Stimulated activated naive CD8-positive, alpha-beta T cell treated with anti-CD3 and anti-CD28 coated beads, Interleukin-15, amount 100 ng/mL, for 72 hours (primary cell): ENCODE measurements around the gene S1PR5.

ENCODE experiments used
- ATAC-seq: fragments of 150-1000 bp; cut with Tn5 transposase; 2 replicates; pipeline ENCODE4 v1.10.0; 2021; ENCODE audit warnings: mild to moderate bottlenecking, moderate library complexity
- DNase-seq, 2 donors: peaks; one replicate each; pipeline ENCODE4 v3.0.0; 2021 to 2022
- H3K27ac Mint-ChIP-seq, 2 donors: one replicate each; pipeline ENCODE4 v1.8.0; 2022; ENCODE audit warnings: mild to moderate bottlenecking in 2 of 2, mixed read lengths in 2 of 2, moderate library complexity in 2 of 2
- H3K27me3 Mint-ChIP-seq: one replicate; pipeline ENCODE4 v1.8.0; 2022; ENCODE audit warnings: mixed read lengths
- H3K4me1 Mint-ChIP-seq: one replicate; pipeline ENCODE4 v1.8.0; 2022; ENCODE audit warnings: mild to moderate bottlenecking, mixed read lengths
- H3K4me3 Mint-ChIP-seq, 2 donors: one replicate each; pipeline ENCODE4 v1.8.0; 2022; ENCODE audit warnings: mild to moderate bottlenecking in 2 of 2, mixed read lengths in 2 of 2, moderate library complexity in 1 of 2
- H3K9me3 Mint-ChIP-seq, 2 donors: one replicate each; pipeline ENCODE4 v1.8.0; 2022; ENCODE audit warnings: mixed read lengths in 2 of 2

The S1PR5 gene

GRCh38 chr19:10508036-10508435 is 9.2 kb downstream of the S1PR5 start:
- DNase-seq = no peak
- Mint-ChIP-seq H3K27me3 (peaks cover 15% of the 10 kb centered on the region), H3K27ac (no peak overlapping the region), H3K4me1 (peaks cover 34% of the 10 kb centered on the region), H3K9me3 (no peaks in the 10 kb centered on the region), H3K4me3 (no peak overlapping the region)
- no peak for ATAC-seq

- ATAC-seq (peak; percentile 31), DNase-seq (peak; percentile 81 to 83)
- Mint-ChIP-seq H3K4me1 (peaks cover 47% of the 10 kb centered on the region), H3K27ac (no peak overlapping the region), H3K4me3 (no peak overlapping the region), H3K9me3 (no peaks in the 10 kb centered on the region), H3K27me3 (no peaks in the 10 kb centered on the region)
Measured at GRCh38 chr19:10505583-10506229, 11.5 kb downstream of the S1PR5 start.

- peak; percentile 59 for ATAC-seq
- peaks cover 52% of the 10 kb centered on the region for H3K4me1 Mint-ChIP-seq
- H3K9me3 Mint-ChIP-seq = no peaks in the 10 kb centered on the region
Measured at GRCh38 chr19:10503002-10503789, 14.1 kb downstream of the S1PR5 start, which contains the start of gene KEAP1. Gene KEAP1 (minus strand): TSS chr19:10503356. CDS start chr19:10500033, 3,323 bp downstream.

GRCh38 chr19:10502524-10503001 is 14.7 kb downstream of the S1PR5 start:
- DNase-seq (peak; percentile 94 to 95), ATAC-seq (peak; percentile 97)
- peak overlapping the region; percentile 95 to 96 for H3K4me3 Mint-ChIP-seq

More at GRCh38 chr19:10503002-10503789, 14.1 kb downstream of the S1PR5 start, which contains the start of gene KEAP1:
- H3K4me3 Mint-ChIP-seq = peak within 1 kb of the TSS; percentile 95 to 96
- no peaks in the 10 kb centered on the region for H3K27me3 Mint-ChIP-seq
- DNase-seq = peak in 1 of 2 donors; percentile 64
- peak within 1 kb of the TSS; percentile 97 to 98 for H3K27ac Mint-ChIP-seq

GRCh38 chr19:10501971-10502523 is 15.2 kb downstream of the S1PR5 start:
- DNase-seq = peak in 1 of 2 donors; percentile 60
- peaks cover 56% of the 10 kb centered on the region for H3K4me1 Mint-ChIP-seq
- no peaks in the 10 kb centered on the region for H3K9me3 Mint-ChIP-seq

More at GRCh38 chr19:10502524-10503001, 14.7 kb downstream of the S1PR5 start:
- no peaks in the 10 kb centered on the region for H3K27me3 Mint-ChIP-seq
- no peaks in the 10 kb centered on the region for H3K9me3 Mint-ChIP-seq
- peaks cover 52% of the 10 kb centered on the region for H3K4me1 Mint-ChIP-seq
- H3K27ac Mint-ChIP-seq = peak overlapping the region; percentile 96

GRCh38 chr19:10500247-10500592 is 17.0 kb downstream of the S1PR5 start:
- Mint-ChIP-seq H3K27me3 (no peaks in the 10 kb centered on the region), H3K9me3 (no peaks in the 10 kb centered on the region)

More at GRCh38 chr19:10501971-10502523, 15.2 kb downstream of the S1PR5 start:
- H3K4me3 Mint-ChIP-seq = peak overlapping the region; percentile 95 to 96
- no peaks in the 10 kb centered on the region for H3K27me3 Mint-ChIP-seq
- peak overlapping the region; percentile 96 for H3K27ac Mint-ChIP-seq
- peak; percentile 51 for ATAC-seq

GRCh38 chr19:10499550-10500246 is 17.5 kb downstream of the S1PR5 start:
- Mint-ChIP-seq H3K4me3 (no peak overlapping the region), H3K27ac (peak overlapping the region in 1 of 2 donors; percentile 42), H3K27me3 (no peaks in the 10 kb centered on the region), H3K4me1 (peaks cover 48% of the 10 kb centered on the region), H3K9me3 (no peaks in the 10 kb centered on the region)
- DNase-seq = no peak
- ATAC-seq = no peak

More at GRCh38 chr19:10500247-10500592, 17.0 kb downstream of the S1PR5 start:
- peak overlapping the region; percentile 38 to 59 for H3K4me3 Mint-ChIP-seq
- no peak for ATAC-seq
- no peak for DNase-seq
- H3K4me1 Mint-ChIP-seq = peaks cover 50% of the 10 kb centered on the region
- H3K27ac Mint-ChIP-seq = peak overlapping the region in 1 of 2 donors; percentile 27

GRCh38 chr19:10497371-10497770 is 19.9 kb downstream of the S1PR5 start:
- no peak overlapping the region for H3K4me3 Mint-ChIP-seq
- H3K27me3 Mint-ChIP-seq = no peaks in the 10 kb centered on the region
- H3K27ac Mint-ChIP-seq = no peak overlapping the region
- peaks cover 42% of the 10 kb centered on the region for H3K4me1 Mint-ChIP-seq
- ATAC-seq (no peak), DNase-seq (no peak)
- no peaks in the 10 kb centered on the region for H3K9me3 Mint-ChIP-seq

- DNase-seq (no peak), ATAC-seq (no peak)
- H3K9me3 Mint-ChIP-seq = no peaks in the 10 kb centered on the region
- H3K27ac Mint-ChIP-seq = no peak overlapping the region
- H3K27me3 Mint-ChIP-seq = no peaks in the 10 kb centered on the region
- H3K4me3 Mint-ChIP-seq = no peak overlapping the region
- H3K4me1 Mint-ChIP-seq = no peaks in the 10 kb centered on the region
Measured at GRCh38 chr19:10491472-10492047, 25.7 kb downstream of the S1PR5 start.

GRCh38 chr19:10486551-10486950 is 30.7 kb downstream of the S1PR5 start:
- DNase-seq (no peak), ATAC-seq (no peak)
- no peaks in the 10 kb centered on the region for H3K9me3 Mint-ChIP-seq
- peak overlapping the region in 1 of 2 donors; percentile 44 for H3K27ac Mint-ChIP-seq
- H3K27me3 Mint-ChIP-seq = no peaks in the 10 kb centered on the region
- no peak overlapping the region for H3K4me3 Mint-ChIP-seq
- peaks cover 7% of the 10 kb centered on the region for H3K4me1 Mint-ChIP-seq

- Mint-ChIP-seq H3K4me1 (peaks cover 30% of the 10 kb centered on the region), H3K4me3 (peak overlapping the region; percentile 72 to 76)
Measured at GRCh38 chr19:10478903-10479384, 38.3 kb downstream of the S1PR5 start.

GRCh38 chr19:10478476-10478875 is 38.8 kb downstream of the S1PR5 start:
- DNase-seq (no peak), ATAC-seq (no peak)
- Mint-ChIP-seq H3K4me3 (peak overlapping the region in 1 of 2 donors; percentile 39), H3K27ac (no peak overlapping the region), H3K4me1 (peaks cover 26% of the 10 kb centered on the region), H3K9me3 (no peaks in the 10 kb centered on the region), H3K27me3 (no peaks in the 10 kb centered on the region)

More at GRCh38 chr19:10478903-10479384, 38.3 kb downstream of the S1PR5 start:
- Mint-ChIP-seq H3K9me3 (no peaks in the 10 kb centered on the region), H3K27me3 (no peaks in the 10 kb centered on the region), H3K27ac (peak overlapping the region in 1 of 2 donors; percentile 44)
- DNase-seq (peak; percentile 86 to 92), ATAC-seq (peak; percentile 98)

- no peaks in the 10 kb centered on the region for H3K27me3 Mint-ChIP-seq
- no peaks in the 10 kb centered on the region for H3K9me3 Mint-ChIP-seq
- DNase-seq = no peak
- peak overlapping the region in 1 of 2 donors; percentile 67 for H3K27ac Mint-ChIP-seq
- peaks cover 23% of the 10 kb centered on the region for H3K4me1 Mint-ChIP-seq
- ATAC-seq = no peak
- H3K4me3 Mint-ChIP-seq = no peak overlapping the region
Measured at GRCh38 chr19:10474962-10475451, 42.2 kb downstream of the S1PR5 start.

- DNase-seq = no peak
- no peaks in the 10 kb centered on the region for H3K9me3 Mint-ChIP-seq
- H3K4me3 Mint-ChIP-seq = no peak overlapping the region
- no peak for ATAC-seq
- no peaks in the 10 kb centered on the region for H3K27me3 Mint-ChIP-seq
- H3K27ac Mint-ChIP-seq = no peak overlapping the region
- H3K4me1 Mint-ChIP-seq = peaks cover 13% of the 10 kb centered on the region
Measured at GRCh38 chr19:10473192-10473591, 44.1 kb downstream of the S1PR5 start.
